SK-N-MC (cell line): ENCODE results near the gene ITGB6.

Source experiments
- EZH2 ChIP-seq: fragments of 200-600 bp; sonication (generic); IDR thresholded peaks from one replicate; pipeline ENCODE4 v1.6.1; 2017; ENCODE audit warnings: antibody characterized with exemption
- FOXP2 ChIP-seq: optimal IDR thresholded peaks from 2 replicates; pipeline ENCODE3; 2011; ENCODE audit warnings: mild to moderate bottlenecking, moderate library complexity; ENCODE audit not compliant: insufficient read depth; ENCODE audit errors: extremely low read length, control extremely low read depth
- POLR2AphosphoS5 ChIP-seq: IDR thresholded peaks from 2 replicates; pipeline ENCODE4 v1.6.1; 2012; ENCODE audit warnings: mild to moderate bottlenecking, low read depth, low read length, borderline replicate concordance

GRCh38 chr2:160076241-160076640, 123.8 kb downstream of the ITGB6 start:
- no peak for TF ChIP-seq POLR2AphosphoS5
- no peak for TF ChIP-seq EZH2
- TF ChIP-seq FOXP2: no peak
